Fibroblast of skin of back (primary cell): ENCODE results near the gene PTPRC.

Source experiments
- DNase-seq: peaks from one replicate; pipeline ENCODE4 v3.0.0-alpha.2; 2013

PTPRC gene

DNA sequence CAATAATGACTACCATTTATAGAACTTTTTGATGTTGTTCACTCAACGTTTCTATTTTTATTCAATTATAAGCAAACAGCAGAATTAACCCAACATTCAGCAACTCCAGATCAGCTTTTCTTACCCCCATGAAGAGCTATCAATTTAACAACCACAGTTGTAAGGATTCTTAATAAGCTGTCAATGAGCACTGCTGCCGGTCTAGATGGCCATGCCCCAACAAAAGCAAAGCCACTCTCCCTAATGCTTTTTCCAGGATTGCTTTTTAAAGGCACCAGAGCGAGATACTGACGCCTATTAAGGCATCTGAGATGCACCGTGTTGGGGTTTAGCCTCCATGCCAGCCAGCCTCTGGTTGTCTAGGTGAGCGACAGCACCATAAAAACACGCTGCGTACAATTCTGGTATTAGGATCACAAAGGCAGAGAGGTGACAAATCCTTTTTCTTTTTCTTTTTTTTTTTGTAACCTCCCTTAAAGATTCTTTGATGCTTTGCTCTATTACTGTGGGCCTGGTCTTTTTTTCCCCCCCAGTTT, 39.5 kb downstream of the PTPRC start:
- DNase-seq, result no peak

DNA sequence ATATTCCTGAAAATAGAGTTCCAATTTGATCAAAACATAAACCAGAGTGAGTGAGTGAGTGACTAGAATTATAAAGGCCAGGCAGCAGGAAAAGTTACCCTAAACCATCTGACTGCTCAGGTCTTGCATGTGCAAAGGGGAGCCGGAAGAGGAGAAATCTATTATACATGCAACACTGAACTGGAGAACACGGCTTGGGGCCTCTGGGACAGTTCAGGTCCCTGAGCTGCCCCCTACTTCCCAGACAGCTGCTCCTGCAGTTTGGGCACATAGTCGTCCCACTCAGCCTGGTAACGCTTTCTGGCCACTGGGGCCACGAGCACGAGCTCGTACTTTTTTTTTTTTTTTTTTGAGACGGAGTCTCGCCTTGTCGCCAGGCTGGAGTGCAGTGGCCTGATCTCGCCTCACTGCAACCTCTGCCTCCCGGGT, 40.1 kb downstream of the PTPRC start:
- DNase-seq, result no peak

DNA sequence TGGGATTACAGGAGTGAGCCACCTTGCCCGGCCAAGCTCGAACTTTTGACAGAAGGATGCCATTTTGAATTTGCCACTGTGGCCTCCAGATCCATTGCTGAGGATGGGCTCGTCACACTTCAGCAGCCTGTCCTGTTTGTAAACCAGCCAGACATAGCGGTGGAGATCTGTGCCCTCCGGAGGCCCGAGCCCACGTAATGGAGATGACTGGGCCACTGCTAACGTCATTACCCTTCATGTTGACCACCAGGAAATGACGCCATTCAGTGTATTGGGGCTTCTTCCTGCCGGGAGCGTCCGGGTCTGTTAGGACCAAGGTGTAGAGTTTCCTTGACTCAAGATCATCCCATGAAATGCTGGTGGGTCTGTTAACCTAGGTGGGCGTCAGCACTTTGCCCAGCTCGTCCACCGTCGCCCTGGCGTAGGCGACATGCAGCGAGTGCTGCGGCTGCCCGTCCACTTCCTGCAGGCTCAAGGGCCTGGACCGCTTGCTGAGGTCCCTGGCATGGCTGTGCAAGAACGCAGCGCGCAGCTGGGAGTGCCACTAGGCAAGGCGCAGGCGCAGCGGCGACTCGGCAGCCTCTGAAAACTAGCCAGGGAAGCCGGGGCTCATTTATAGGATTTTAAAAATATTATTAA, 40.8 kb downstream of the PTPRC start:
- no peak for DNase-seq

DNA sequence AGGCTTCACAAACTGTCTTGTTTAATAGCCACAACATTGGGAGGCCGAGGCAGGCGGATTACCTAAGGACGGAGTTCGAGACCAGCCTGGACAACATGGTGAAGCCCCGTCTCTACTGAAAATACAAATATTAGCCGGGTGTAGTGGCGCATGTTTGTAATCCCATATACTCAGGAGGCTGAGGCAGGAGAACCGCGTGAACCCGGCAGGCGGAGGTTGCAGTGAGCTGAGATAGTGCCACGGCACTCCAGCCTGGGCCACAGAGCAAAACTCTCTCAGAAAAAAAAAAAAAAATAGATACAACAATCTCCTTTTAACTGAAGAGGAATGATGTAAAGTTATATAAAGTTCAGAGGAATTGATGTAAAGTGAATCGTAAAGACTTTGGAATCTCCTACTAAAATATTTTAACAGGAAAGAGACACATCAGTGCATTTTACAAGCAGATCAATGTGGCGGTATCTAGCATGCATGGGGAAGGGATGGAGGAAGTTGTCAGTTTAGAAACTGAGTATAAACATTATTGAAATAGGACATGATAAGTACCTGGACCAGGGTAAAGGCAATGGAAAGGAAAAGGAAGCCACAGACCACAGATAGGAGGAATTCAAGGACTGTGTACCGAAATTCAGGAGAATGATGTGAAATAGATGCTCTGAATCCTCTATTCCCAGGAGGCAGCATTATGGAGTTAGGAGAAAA, 41.5 kb downstream of the PTPRC start:
- no peak for DNase-seq

DNA sequence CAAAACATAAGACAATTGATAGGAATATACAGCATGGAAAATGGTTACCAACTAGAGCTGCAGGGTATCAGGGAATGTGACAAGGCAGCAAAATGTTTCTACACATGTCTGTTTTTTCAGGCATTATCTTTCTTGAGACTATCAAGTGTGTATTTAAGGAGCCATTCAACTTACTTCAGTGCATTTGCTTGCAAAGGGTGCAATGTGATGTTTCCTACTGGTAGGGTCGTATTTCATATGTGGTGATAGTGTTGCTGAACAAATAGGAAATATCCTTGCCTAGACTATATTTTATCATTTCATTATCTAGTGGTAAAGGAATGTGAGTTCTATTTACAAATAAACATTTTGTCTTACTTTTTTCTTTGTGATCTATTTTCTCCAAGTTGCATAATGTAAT, 42.4 kb downstream of the PTPRC start:
- no peak for DNase-seq

DNA sequence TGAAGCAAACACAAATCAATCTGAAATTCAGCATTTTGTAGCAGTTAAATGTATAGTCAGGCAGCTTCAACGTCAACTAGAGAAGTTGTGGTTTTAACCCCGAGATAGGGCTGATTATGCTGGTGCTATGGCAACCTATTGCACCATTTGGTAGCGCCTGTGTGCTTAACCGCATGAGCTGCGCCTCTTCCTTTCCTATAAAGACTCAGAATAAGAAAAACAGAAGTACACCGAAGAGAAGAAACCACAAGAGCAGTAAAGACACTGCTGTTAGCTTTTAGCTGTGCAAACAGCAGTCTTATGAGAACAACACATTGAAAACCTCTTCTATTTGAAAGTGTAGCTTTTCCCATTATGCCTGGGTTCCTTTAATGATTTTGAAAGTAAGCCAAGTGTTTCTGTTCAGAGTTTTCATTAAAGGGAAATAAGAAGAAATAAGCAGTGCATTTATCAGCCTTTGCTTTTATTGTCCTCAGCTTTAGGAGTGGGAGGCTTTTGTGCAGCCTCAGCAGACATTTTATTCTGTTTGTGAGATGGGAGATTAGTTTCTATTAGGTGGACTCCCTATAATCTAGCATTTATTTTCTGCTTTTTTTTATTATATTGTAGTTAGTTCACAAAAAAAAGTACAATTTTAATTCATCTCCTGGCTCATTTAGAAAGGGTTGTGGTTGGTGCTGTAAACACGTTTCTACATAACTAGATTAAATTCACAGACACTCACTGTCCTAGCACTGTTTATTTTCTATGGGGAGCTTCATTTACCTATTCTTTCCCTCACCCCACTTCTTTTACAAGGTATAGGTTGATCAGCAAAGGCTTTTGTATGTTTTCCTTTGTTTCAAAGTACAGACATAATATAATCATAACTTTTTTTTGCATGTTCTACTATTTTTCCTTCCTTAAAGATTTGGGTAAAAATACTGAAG, 43.3 kb downstream of the PTPRC start:
- peak; percentile 94 for DNase-seq

DNA sequence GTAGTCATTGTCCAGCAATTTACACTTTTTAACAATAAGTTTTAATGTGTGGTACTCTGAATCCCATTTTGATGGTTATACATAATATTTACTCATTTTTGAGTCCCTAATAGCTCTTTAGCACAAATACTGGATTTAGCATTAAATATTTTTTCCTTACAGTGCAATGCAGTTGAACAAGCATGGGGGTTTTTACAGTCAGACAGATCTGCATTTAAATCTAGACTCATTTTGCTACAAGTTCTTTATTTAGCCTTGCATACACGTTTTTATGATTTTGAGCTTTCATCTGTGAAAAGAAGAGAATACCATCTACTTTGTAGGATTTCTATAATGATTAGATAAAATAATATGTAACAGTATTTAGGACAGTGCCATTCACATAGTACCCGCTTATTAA, 44.0 kb downstream of the PTPRC start:
- no peak for DNase-seq

DNA sequence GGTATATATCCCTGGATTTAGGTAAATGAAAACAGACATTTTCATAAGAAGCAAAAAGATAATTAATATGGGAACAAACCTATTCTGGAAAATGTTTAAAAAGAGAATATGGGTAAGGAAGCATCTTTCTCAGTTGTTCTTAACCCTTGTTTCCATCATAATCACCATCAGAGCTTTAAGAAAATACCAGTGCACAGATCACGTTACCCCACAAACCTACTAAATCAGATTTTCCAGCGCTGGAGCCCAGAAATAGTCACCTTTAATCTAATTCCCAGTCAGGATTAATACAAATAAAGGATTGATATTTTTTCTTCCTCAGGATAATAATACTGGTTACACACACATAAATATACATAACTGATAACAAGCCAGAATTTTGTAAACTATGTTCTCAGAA, 44.6 kb downstream of the PTPRC start:
- DNase-seq, result no peak

DNA sequence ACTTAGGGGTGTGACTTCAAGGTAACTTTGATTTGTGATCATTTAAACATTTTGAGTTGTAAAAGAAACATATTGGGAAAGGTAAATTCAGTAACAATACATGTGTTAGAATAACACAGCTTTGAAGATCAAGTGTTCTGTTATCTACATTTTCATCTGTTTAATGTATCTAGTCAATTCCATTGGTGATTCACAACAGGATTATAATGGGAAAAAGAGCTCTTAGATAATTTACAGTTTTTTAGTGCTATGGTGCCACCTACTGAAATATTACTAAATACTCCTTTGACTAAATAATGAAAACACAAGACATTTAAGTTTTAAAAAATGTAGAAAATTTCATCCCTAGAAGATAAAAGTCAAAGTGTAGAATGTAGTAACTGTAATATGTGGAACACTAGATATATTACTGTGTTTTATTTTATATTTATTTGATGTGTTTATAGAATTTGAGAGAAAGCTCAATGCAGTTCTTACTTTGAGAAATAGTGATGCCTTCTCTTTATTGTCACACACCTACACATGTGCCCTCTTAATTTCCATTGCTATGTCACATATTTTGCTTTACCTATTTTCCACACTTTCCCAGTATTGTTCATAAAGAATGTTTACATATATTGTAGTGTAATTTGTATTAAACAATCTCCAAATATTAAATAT, 47.4 kb downstream of the PTPRC start:
- DNase-seq, result peak; percentile 63

DNA sequence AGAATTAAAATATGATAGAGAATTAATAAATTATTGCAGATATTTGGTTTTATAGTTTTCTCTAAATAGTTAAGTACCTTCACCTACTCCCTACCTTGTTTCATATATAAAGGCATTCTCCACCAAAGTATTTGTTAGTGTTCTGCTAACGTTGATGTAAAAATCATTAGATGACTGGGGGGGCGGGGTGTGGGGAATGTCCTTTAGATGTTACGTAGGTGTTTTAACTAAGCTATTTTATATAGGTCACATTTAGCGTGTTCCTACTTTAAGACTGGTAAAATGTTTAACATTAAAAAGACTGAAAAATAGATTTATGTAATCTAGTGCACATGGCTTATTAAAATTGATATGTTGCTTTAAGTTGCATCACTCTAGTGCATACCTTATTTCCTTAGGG, 48.6 kb downstream of the PTPRC start:
- DNase-seq, result no peak

DNA sequence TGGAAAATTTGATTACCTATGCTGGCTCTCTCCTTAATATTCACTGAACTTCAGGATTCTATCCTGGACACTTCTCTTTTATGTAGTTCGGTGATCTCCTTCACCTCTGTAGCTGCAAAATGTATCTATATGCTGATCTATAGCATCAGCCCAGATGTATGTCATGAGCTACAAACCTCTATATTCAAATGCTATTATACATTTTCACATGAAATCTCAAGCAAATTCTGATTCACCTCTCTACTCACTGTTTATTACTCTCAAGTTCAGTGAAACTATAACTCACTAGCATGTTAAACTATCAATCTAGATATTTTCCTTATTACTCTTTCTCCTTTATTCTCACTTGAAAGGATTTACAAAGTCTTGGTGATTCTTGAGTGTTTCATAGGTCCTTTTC, 52.2 kb downstream of the PTPRC start:
- no peak for DNase-seq

DNA sequence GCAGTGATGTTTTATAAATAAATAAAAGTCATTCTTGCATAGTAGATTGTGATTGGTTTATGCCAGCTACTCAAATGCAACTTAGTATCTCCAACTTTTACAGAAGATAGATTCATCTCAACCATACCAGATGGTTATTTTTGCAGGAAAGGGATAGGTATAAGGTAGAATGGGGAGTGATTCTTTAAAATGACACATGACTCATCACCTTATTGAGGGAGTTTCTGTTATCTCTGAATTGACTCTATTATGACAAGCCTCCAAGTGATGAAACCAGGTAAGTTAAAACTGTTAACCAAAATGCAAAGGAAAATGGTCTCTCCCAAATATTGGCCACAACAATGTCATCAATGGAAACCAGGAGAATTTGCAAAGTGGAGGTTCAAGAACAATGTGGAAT, 54.5 kb downstream of the PTPRC start:
- no peak for DNase-seq

DNA sequence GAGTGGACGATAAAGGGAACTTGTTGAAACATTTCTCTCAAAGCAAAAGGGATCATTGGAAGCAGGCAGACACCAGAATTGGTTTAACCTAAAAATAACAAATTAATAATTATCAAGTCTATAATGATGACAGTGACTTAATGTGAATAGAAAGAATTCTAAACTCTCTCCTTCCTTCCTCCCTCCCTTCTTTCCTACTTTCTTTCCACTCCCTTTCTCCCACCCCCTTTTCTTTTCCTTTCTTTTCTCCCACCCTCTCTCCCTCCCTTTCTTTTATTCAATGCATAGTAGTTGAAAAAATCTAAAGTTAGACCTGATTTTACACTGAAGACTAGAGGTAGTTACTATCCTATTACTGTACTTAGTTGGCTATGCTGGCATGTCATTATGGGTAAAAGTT, 55.7 kb downstream of the PTPRC start:
- no peak for DNase-seq

DNA sequence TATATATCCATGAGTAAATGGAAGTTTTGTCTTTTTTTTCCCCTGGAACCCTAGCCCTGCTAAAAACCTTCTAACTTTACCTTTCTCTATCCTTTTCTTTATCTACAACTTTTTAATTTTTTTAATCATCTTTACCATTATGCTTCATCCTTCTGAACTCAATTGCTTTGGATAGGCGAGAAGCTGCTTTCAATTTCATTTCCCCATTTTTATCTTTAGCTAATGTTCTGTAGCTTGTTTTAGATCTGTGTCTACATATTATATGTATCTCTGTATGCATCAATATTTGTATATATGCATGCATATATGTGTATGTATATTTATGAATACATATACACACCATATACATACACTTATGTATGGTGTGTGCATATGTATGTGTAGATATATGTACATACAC, 57.4 kb downstream of the PTPRC start:
- DNase-seq, result no peak

DNA sequence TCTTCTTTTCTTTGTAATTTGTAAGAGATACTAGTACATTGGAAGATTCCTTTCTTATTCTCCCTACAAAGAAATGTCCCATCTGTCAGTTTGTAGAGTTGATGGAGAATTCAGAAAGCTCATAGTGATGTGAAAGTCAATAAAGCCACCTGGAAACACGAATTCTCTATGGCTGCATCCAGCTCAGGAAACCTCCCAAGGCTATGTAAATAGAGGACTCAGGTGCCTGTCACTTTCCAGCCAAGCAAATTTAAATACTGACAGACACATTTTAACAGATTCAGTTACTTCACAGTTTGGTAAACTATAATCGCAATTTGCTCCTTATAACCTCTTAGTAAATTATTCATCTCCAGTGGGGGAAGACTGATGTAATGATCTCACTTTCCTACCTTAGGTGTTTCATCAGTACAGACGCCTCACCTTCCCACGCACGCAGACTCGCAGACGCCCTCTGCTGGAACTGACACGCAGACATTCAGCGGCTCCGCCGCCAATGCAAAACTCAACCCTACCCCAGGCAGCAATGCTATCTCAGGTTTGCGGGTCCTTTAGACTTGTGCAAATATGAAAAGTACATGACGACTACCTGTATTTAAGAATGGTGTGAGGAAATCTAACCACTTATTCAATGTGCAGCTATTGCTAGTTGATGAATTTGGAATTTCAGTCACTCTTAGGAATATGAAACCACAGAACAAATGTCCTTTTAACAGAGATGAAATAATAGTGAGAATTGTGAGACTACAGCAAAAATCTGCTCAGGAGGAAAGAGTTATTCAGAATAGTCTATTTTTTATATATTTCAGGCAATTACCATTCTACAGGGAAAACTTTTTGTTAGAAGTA, 60.6 kb downstream of the PTPRC start:
- peak; percentile 24 for DNase-seq

DNA sequence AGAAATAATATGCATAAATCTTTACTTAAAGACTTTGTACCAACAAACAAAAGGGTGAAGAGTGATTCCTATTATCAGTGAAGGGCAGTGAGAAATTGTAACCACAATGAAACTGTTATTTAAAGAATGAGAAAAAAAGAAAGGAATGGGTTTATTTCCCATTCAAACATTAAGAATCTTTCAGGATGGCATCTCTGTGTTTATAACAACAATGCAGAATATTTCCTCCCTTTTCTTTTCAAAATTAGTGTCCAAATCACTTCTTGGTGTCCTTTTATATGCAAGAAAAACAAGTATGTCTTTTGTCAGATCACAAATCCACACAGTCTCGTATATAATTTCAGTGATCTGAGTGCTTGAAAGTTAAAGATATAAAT, 61.2 kb downstream of the PTPRC start:
- DNase-seq, result no peak

DNA sequence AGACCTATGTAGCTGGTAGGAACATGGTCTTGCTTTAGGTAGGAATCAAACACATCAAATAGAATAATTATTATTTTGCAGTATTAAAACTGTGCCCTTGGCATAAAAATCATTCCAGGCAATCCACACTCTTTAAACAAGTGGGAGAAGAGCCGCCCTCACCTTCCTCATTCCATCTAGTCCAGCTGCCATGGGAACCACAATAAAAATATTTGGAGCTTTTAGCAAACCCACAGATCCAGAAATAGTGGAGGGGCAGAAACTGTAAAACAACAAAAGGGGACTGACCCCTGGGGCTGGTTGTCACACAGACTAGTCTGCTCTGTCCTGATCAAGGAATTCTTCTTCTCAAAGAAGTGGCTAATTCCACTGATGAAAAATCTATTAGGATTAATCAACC, 61.6 kb downstream of the PTPRC start:
- peak; percentile 24 for DNase-seq

DNA sequence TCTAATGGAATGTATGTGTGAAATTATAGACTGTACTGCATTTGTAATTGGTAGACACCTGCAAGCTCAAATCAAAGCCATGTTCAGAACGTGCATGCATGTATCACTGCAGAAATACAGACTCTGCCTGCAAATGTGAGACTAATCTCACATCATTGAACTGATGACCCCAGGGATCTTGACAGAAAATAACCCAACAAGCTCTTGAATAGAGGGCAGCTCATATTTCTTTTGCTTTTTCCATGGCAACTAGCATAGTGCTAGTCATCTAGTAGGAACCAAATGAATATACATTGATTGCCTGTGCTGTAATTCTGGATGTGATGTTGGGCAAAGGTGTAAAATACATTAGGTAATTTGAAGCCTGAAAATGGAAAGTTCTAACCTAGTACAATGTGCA, 62.4 kb downstream of the PTPRC start:
- DNase-seq, result no peak

DNA sequence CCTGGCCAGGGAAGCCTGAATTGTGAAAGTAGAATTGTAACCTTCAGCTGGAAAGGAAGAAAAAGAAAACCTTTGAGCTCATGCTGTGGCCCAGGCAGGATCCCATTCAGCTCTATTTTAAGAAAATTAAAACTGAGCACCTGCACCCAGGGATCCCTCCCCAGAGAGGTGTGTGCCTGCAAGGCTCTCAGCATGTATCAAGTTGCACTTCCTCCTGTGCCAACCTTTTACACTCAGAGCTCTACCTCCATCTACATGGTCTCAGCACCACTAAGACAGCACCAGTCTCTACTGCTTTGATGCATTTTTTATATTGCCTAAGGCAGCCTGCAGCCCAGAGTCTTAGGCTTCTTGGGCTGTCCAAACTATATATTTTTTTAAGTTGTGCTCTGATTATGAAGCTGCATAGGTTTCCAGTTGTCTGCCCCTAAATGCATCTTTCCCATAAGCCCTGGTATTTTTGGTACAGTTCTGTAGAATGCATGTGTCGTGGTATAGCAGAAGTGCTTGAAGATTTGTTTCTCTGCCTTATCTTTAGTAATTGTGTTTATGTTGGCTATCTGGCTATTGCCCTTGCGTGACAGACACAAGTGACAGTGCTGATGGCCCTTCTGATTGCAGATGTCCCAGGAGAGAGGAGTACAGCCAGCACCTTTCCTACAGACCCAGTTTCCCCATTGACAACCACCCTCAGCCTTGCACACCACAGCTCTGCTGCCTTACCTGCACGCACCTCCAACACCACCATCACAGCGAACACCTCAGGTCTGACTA, 63.1 kb downstream of the PTPRC start:
- DNase-seq, result no peak

DNA sequence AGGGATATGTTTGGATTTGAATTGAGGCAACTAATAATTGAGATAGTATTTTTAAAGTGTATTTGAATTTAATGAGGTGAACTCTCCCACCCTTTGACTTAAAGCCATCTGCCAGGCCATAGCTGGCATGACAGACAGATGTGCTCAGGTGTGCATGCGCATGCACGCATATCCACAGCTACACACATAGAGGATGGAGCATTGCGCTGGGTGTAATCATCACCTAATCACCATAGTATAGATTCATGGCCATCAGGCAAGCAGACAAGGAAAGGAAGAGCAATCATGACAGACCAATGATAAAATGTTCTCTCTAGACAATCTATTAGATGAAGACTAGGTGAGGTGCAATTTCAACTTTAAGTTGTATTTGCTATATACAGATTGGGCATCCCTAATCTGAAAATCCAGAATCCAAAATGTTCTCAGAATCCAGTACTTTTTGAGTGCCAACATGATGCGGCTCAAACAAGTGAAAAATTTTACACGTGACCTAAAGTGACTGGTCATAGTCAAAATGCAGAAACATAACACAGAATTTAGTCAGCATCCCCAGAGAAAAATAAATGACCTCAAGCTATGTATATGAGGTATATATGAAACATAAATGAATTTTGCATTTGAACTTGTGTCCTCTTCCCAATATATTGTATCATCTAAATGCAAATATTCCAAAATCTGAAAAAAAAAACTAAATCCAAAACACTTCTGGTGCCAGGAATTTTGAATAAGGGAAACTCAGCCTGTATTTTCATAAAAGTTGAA, 70.1 kb downstream of the PTPRC start:
- peak; percentile 26 for DNase-seq
